ENCODE results near the gene PDGFD.

- TF ChIP-seq CEBPB (IDR thresholded peaks at IDR 0.05): no peak
- no peak for TF ChIP-seq EP300 (IDR thresholded peaks at IDR 0.05; ENCODE audit: borderline replicate concordance)
- TF ChIP-seq, protein P1, sequence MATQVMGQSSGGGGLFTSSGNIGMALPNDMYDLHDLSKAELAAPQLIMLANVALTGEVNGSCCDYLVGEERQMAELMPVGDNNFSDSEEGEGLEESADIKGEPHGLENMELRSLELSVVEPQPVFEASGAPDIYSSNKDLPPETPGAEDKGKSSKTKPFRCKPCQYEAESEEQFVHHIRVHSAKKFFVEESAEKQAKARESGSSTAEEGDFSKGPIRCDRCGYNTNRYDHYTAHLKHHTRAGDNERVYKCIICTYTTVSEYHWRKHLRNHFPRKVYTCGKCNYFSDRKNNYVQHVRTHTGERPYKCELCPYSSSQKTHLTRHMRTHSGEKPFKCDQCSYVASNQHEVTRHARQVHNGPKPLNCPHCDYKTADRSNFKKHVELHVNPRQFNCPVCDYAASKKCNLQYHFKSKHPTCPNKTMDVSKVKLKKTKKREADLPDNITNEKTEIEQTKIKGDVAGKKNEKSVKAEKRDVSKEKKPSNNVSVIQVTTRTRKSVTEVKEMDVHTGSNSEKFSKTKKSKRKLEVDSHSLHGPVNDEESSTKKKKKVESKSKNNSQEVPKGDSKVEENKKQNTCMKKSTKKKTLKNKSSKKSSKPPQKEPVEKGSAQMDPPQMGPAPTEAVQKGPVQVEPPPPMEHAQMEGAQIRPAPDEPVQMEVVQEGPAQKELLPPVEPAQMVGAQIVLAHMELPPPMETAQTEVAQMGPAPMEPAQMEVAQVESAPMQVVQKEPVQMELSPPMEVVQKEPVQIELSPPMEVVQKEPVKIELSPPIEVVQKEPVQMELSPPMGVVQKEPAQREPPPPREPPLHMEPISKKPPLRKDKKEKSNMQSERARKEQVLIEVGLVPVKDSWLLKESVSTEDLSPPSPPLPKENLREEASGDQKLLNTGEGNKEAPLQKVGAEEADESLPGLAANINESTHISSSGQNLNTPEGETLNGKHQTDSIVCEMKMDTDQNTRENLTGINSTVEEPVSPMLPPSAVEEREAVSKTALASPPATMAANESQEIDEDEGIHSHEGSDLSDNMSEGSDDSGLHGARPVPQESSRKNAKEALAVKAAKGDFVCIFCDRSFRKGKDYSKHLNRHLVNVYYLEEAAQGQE (IDR thresholded peaks at IDR 0.05; ENCODE audit: low read depth): no peak
- TF ChIP-seq TAF1 (IDR thresholded peaks at IDR 0.05; ENCODE audit: low read depth): no peak
- no peak for TF ChIP-seq MAX (IDR thresholded peaks at IDR 0.05)
- TF ChIP-seq TEAD4 (IDR thresholded peaks at IDR 0.05): no peak
- TF ChIP-seq ZBTB7A (IDR thresholded peaks at IDR 0.05; ENCODE audit: low read depth): no peak
- TF ChIP-seq TCF12 (IDR thresholded peaks at IDR 0.05; ENCODE audit: low read depth): no peak
- TF ChIP-seq RAD21 (IDR thresholded peaks at IDR 0.05; ENCODE audit: low read depth): no peak
- TF ChIP-seq EGR1 (IDR thresholded peaks at IDR 0.05): no peak
Observed at GRCh38 chr11:103978616-103979595, 185.0 kb downstream of the PDGFD start.

Data from Ishikawa (cell line).